H9 (cell line): ENCODE results near the gene EFNA5. TPM values are rescaled to one million over a fixed set of nuclear protein-coding genes. Genes with fewer than 3 reads are reported as not detected.

Source experiments
- DNase-seq: peaks from one replicate; pipeline ENCODE4 v3.0.0-alpha.2; 2017
- H2AFZ ChIP-seq: one replicate; pipeline ENCODE4 v1.6.1; 2013; ENCODE audit warnings: mild to moderate bottlenecking, low read length, control low read depth, moderate library complexity
- H2AK5ac ChIP-seq: 2 replicates; pipeline ENCODE4 v1.6.1; 2013; ENCODE audit warnings: low read length, control low read depth, mixed read lengths; ENCODE audit not compliant: insufficient read length
- H2BK120ac ChIP-seq: one replicate; pipeline ENCODE4 v1.6.1; 2013; ENCODE audit warnings: low read depth, mild to moderate bottlenecking, low read length, control low read depth, inconsistent platforms; ENCODE audit not compliant: poor library complexity, severe bottlenecking
- H2BK12ac ChIP-seq: 2 replicates; pipeline ENCODE4 v1.6.1; 2013; ENCODE audit warnings: low read length, control low read depth, mixed read lengths, low read depth; ENCODE audit not compliant: insufficient read length
- H2BK15ac ChIP-seq: 2 replicates; pipeline ENCODE4 v1.6.1; 2013; ENCODE audit warnings: low read depth, low read length, control low read depth
- H2BK20ac ChIP-seq: one replicate; pipeline ENCODE4 v1.6.1; 2013; ENCODE audit warnings: low read depth, mild to moderate bottlenecking, low read length, control low read depth, inconsistent platforms; ENCODE audit not compliant: poor library complexity, severe bottlenecking
- H2BK5ac ChIP-seq: 2 replicates; pipeline ENCODE4 v1.6.1; 2013; ENCODE audit warnings: low read length, control low read depth, mixed read lengths; ENCODE audit not compliant: insufficient read length
- H3K14ac ChIP-seq: 2 replicates; pipeline ENCODE4 v1.6.1; 2013; ENCODE audit warnings: low read length, control low read depth; ENCODE audit not compliant: insufficient read depth
- H3K18ac ChIP-seq: 2 replicates; pipeline ENCODE4 v1.6.1; 2013; ENCODE audit warnings: low read depth, mild to moderate bottlenecking, mixed read lengths, low read length, control low read depth; ENCODE audit not compliant: insufficient read length
- H3K23ac ChIP-seq: 2 replicates; pipeline ENCODE4 v1.6.1; 2013; ENCODE audit warnings: low read length, control low read depth, mixed read lengths, low read depth; ENCODE audit not compliant: insufficient read length
- H3K23me2 ChIP-seq: 2 replicates; pipeline ENCODE4 v1.6.1; 2013; ENCODE audit warnings: low read depth, mild to moderate bottlenecking, mixed read lengths, low read length, control low read depth; ENCODE audit not compliant: insufficient read length, poor library complexity, severe bottlenecking
- H3K27ac ChIP-seq: 2 replicates; pipeline ENCODE4 v1.5.1; 2013; ENCODE audit warnings: low read length, control low read depth, mixed read lengths, low read depth; ENCODE audit not compliant: insufficient read length
- H3K27me3 ChIP-seq: 2 replicates; pipeline ENCODE4 v1.6.1; 2013; ENCODE audit warnings: low read length, control low read depth, inconsistent platforms; ENCODE audit not compliant: insufficient read depth
- H3K4ac ChIP-seq: 2 replicates; pipeline ENCODE4 v1.6.1; 2013; ENCODE audit warnings: low read depth, mild to moderate bottlenecking, control low read depth, inconsistent platforms, low read length, moderate library complexity
- H3K4me1 ChIP-seq: 2 replicates; pipeline ENCODE4 v1.6.1; 2013; ENCODE audit warnings: low read length, control low read depth, inconsistent platforms; ENCODE audit not compliant: insufficient read depth
- H3K4me2 ChIP-seq: 2 replicates; pipeline ENCODE4 v1.6.1; 2013; ENCODE audit warnings: low read length, control low read depth, mixed read lengths; ENCODE audit not compliant: insufficient read length, insufficient read depth
- H3K56ac ChIP-seq: 2 replicates; pipeline ENCODE4 v1.6.1; 2013; ENCODE audit warnings: low read depth, mild to moderate bottlenecking, mixed read lengths, low read length, control low read depth; ENCODE audit not compliant: insufficient read length
- H3K79me1 ChIP-seq: 2 replicates; pipeline ENCODE4 v1.6.1; 2013; ENCODE audit warnings: low read depth, mild to moderate bottlenecking, moderate library complexity, low read length, control low read depth, inconsistent platforms; ENCODE audit not compliant: insufficient read depth, poor library complexity, severe bottlenecking
- H3K79me2 ChIP-seq: 2 replicates; pipeline ENCODE4 v1.6.1; 2013; ENCODE audit warnings: low read length, control low read depth, inconsistent platforms; ENCODE audit not compliant: insufficient read depth
- H3K9ac ChIP-seq: 2 replicates; pipeline ENCODE4 v1.6.1; 2013; ENCODE audit warnings: low read length, control low read depth, mixed read lengths; ENCODE audit not compliant: insufficient read length; ENCODE audit errors: extremely low read depth
- H3K9me3 ChIP-seq: one replicate; pipeline ENCODE4 v1.6.1; 2013; ENCODE audit warnings: low read depth, low read length, inconsistent platforms; ENCODE audit not compliant: control insufficient read depth
- H3T11ph ChIP-seq: one replicate; pipeline ENCODE4 v1.6.1; 2013; ENCODE audit warnings: mild to moderate bottlenecking, low read length, control low read depth, inconsistent platforms
- H4K20me1 ChIP-seq: one replicate; pipeline ENCODE4 v1.6.1; 2013; ENCODE audit not compliant: control insufficient read depth, insufficient read length, insufficient read depth
- H4K5ac ChIP-seq: 2 replicates; pipeline ENCODE4 v1.6.1; 2013; ENCODE audit warnings: low read depth, mild to moderate bottlenecking, mixed read lengths, low read length, control low read depth; ENCODE audit not compliant: insufficient read length
- H4K8ac ChIP-seq: replicated peaks from 2 replicates; pipeline ENCODE4 v1.6.1; 2013; ENCODE audit warnings: low read length, control low read depth, mixed read lengths, low read depth; ENCODE audit not compliant: insufficient read length
- H4K91ac ChIP-seq: 2 replicates; pipeline ENCODE4 v1.6.1; 2013; ENCODE audit warnings: low read depth, mild to moderate bottlenecking, moderate library complexity, mixed read lengths, low read length, control low read depth; ENCODE audit not compliant: insufficient read length
- H3K27ac Mint-ChIP-seq, 3 experiments: 2 replicates in 2 of 3; 3 replicates in 1 of 3; pipeline ENCODE4 v1.8.0; 2020 to 2021; ENCODE audit warnings: mixed read lengths in 3 of 3, mild to moderate bottlenecking in 1 of 3, moderate library complexity in 1 of 3
- H3K27me3 Mint-ChIP-seq: 2 replicates; pipeline ENCODE4 v1.8.0; 2021; ENCODE audit warnings: low read depth, mild to moderate bottlenecking, moderate library complexity, mixed read lengths
- H3K36me3 Mint-ChIP-seq, 3 experiments: 2 replicates in 2 of 3; 3 replicates in 1 of 3; pipeline ENCODE4 v1.8.0; 2020 to 2021; ENCODE audit warnings: low read depth in 3 of 3, mixed read lengths in 3 of 3; ENCODE audit not compliant: insufficient read depth in 1 of 3
- H3K4me1 Mint-ChIP-seq, 2 experiments: 2 replicates each; pipeline ENCODE4 v1.8.0; 2020; ENCODE audit warnings: mixed read lengths in 2 of 2
- H3K4me3 Mint-ChIP-seq, 2 experiments: 2 replicates in 1 of 2; 3 replicates in 1 of 2; pipeline ENCODE4 v1.8.0; 2020 to 2021; ENCODE audit warnings: mild to moderate bottlenecking in 2 of 2, mixed read lengths in 2 of 2, moderate library complexity in 1 of 2
- H3K9me3 Mint-ChIP-seq, 2 experiments: 2 replicates in 1 of 2; 3 replicates in 1 of 2; pipeline ENCODE4 v1.8.0; 2020; ENCODE audit warnings: mild to moderate bottlenecking in 2 of 2, mixed read lengths in 2 of 2, moderate library complexity in 1 of 2
- CTCF ChIP-seq: fragments of 200-600 bp; sonication (generic); conservative IDR thresholded peaks from 3 replicates; pipeline ENCODE4 v1.8.0; 2021; ENCODE audit warnings: antibody characterized with exemption, mild to moderate bottlenecking
- WGBS: extraction: QIAGEN DNeasy Blood & Tissue Kit; methylation state at CpG from one replicate; pipeline ENCODE4 v1.1.7; 2013; ENCODE audit warnings: missing lambda C conversion rate, low lambda C conversion rate, mixed read lengths; ENCODE audit not compliant: insufficient read length; ENCODE audit errors: extremely low coverage; 5-methylcytosine and 5-hydroxymethylcytosine counted together
- total RNA-seq: library from RNA; stranded (reverse); gene quantifications from 2 replicates; pipeline ENCODE4 v1.2.1, GENCODE V29; 2021

The EFNA5 gene
- total RNA-seq, 1 experiment from 2014 or later = 20.4 TPM

DNA sequence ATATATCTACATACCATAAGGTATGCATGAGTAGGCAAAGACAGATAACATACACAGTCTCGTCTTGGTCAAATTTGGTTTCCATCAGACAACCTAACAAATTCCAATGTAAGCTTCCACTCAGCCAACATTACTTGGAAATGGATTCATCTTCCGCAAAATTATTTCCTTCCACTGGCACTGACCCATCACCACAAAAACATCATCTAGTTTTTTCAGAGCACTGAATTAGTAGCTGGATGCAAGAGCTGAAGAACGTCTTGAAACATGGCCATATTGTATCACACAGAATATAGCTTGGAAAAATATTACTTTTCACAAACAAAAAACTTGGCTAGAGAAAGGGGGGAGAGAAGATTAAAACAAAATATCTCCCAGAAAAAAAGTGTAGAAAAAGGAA is 73.5 kb downstream of the EFNA5 start:
- H4K5ac ChIP-seq = no peak overlapping the region
- H3K14ac ChIP-seq = no peak overlapping the region
- H3K27ac Mint-ChIP-seq = no peak overlapping the region; a peak in 1 of 7 replicates
- H4K20me1 ChIP-seq = no peaks in the 10 kb centered on the region
- no peaks in the 10 kb centered on the region for H3K27me3 Mint-ChIP-seq
- H3K4me2 ChIP-seq = no peak overlapping the region
- no peak overlapping the region for H4K8ac ChIP-seq
- WGBS = no CpG with 5 or more reads among the region's 3 CpGs
- H3T11ph ChIP-seq = no peak overlapping the region
- no peak for DNase-seq
- no peak overlapping the region for H4K91ac ChIP-seq
- H3K27ac ChIP-seq = no peak overlapping the region
- H2BK120ac ChIP-seq = no peak overlapping the region
- no peaks in the 10 kb centered on the region for H3K79me1 ChIP-seq
- H3K9ac ChIP-seq = no peak overlapping the region
- H3K36me3 Mint-ChIP-seq = no peaks in the 10 kb centered on the region
- no peak overlapping the region for H3K4ac ChIP-seq
- no peak for TF ChIP-seq CTCF
- no peak overlapping the region for H2BK20ac ChIP-seq
- H3K27me3 ChIP-seq = no peaks in the 10 kb centered on the region
- no peaks in the 10 kb centered on the region for H3K79me2 ChIP-seq
- no peak overlapping the region for H2AFZ ChIP-seq
- no peaks in the 10 kb centered on the region for H3K9me3 ChIP-seq
- H3K18ac ChIP-seq = no peak overlapping the region
- H3K56ac ChIP-seq = no peak overlapping the region
- no peak overlapping the region for H3K23ac ChIP-seq
- no peaks in the 10 kb centered on the region for H3K9me3 Mint-ChIP-seq
- no peaks in the 10 kb centered on the region for H3K4me1 ChIP-seq
- no peak overlapping the region for H3K4me3 Mint-ChIP-seq
- no peaks in the 10 kb centered on the region for H3K23me2 ChIP-seq
- no peak overlapping the region for H2BK15ac ChIP-seq
- H2AK5ac ChIP-seq = no peak overlapping the region
- no peak overlapping the region for H2BK12ac ChIP-seq
- no peak overlapping the region for H2BK5ac ChIP-seq
- peaks cover 26 to 31% of the 10 kb centered on the region in 2 experiments for H3K4me1 Mint-ChIP-seq
